Smooth muscle cell (in vitro differentiated cells): ENCODE measurements around the gene FFAR2. TPM values are rescaled to one million over a fixed set of nuclear protein-coding genes. Genes with fewer than 3 reads are reported as not detected.

Source experiments
- DNase-seq: peaks from one replicate; lab custom pipeline; 2025; ENCODE audit not compliant: unreplicated experiment; lab: John Stamatoyannopoulos, UW
- H2AFZ ChIP-seq: fragments of 200-600 bp; sonication (generic); 2 replicates; pipeline ENCODE4 v1.6.0; 2016; ENCODE audit warnings: antibody characterized with exemption, low read depth, mild to moderate bottlenecking
- H3F3A ChIP-seq: fragments of 200-600 bp; sonication (generic); 2 replicates; pipeline ENCODE4 v1.6.0; 2017; ENCODE audit warnings: antibody characterized with exemption, low read depth
- H3K27ac ChIP-seq: fragments of 200-600 bp; sonication (generic); 2 replicates; pipeline ENCODE4 v1.5.1; 2016; ENCODE audit warnings: low read depth, mild to moderate bottlenecking
- H3K27me3 ChIP-seq: fragments of 200-600 bp; sonication (generic); 2 replicates; pipeline ENCODE4 v1.6.1; 2016; ENCODE audit warnings: low read depth, mild to moderate bottlenecking
- H3K36me3 ChIP-seq: fragments of 200-600 bp; sonication (generic); 2 replicates; pipeline ENCODE4 v1.5.1; 2016; ENCODE audit warnings: low read depth
- H3K4me1 ChIP-seq: fragments of 200-600 bp; sonication (generic); 2 replicates; pipeline ENCODE4 v1.5.1; 2016; ENCODE audit warnings: low read depth
- H3K4me2 ChIP-seq: fragments of 200-600 bp; sonication (generic); 2 replicates; pipeline ENCODE4 v1.6.0; 2016; ENCODE audit warnings: mild to moderate bottlenecking
- H3K4me3 ChIP-seq: fragments of 200-600 bp; sonication (generic); 2 replicates; pipeline ENCODE4 v1.5.1; 2016; ENCODE audit warnings: mild to moderate bottlenecking
- H3K79me2 ChIP-seq: fragments of 200-600 bp; sonication (generic); 2 replicates; pipeline ENCODE4 v1.6.0; 2016; ENCODE audit warnings: low read depth, mild to moderate bottlenecking
- H3K9ac ChIP-seq: fragments of 200-600 bp; sonication (generic); 2 replicates; pipeline ENCODE4 v1.6.0; 2016; ENCODE audit warnings: low read depth
- H3K9me3 ChIP-seq: fragments of 200-600 bp; sonication (generic); replicated peaks from 2 replicates; pipeline ENCODE4 v1.5.1; 2016; ENCODE audit warnings: low read depth
- H4K20me1 ChIP-seq: fragments of 200-600 bp; sonication (generic); 2 replicates; pipeline ENCODE4 v1.6.0; 2016; ENCODE audit warnings: low read depth
- CTCF ChIP-seq: fragments of 200-600 bp; sonication (generic); IDR thresholded peaks from 2 replicates; pipeline ENCODE4 v1.5.1; 2017; ENCODE audit warnings: borderline replicate concordance, mild to moderate bottlenecking, antibody characterized with exemption; ENCODE audit not compliant: insufficient read depth, poor library complexity, severe bottlenecking
- WGBS: methylation state at CpG from one replicate; pipeline ENCODE4 v1.1.7; 2016; ENCODE audit warnings: low lambda C conversion rate; 5-methylcytosine and 5-hydroxymethylcytosine counted together
- polyA plus RNA-seq: library from polyadenylated mRNA; unstranded; fragments of >200 nt; fragmentation: Nextera tagmentation; extraction: Ambion mirVana; gene quantifications from 2 replicates; pipeline ENCODE4 v1.2.1, GENCODE V29; 2016
- total RNA-seq: library from RNA; depleted of rRNA; stranded (reverse); fragments of >200 nt; gene quantifications from 2 replicates; pipeline ENCODE4 v1.2.3, GENCODE V29; 2014

Gene FFAR2
- total and polyA plus RNA-seq, 2 experiments from 2014 or later: not detected

GRCh38 chr19:35429698-35430408 is 18.2 kb upstream of the FFAR2 start:
- H3K4me2 ChIP-seq: no peak overlapping the region
- DNase-seq: no peak
- H3K9me3 ChIP-seq: no peaks in the 10 kb centered on the region
- no peaks in the 10 kb centered on the region for H3K27me3 ChIP-seq
- no peaks in the 10 kb centered on the region for H3K36me3 ChIP-seq
- no peak overlapping the region for H3K4me3 ChIP-seq
- no peaks in the 10 kb centered on the region for H3K4me1 ChIP-seq
- no peaks in the 10 kb centered on the region for H3F3A ChIP-seq
- H2AFZ ChIP-seq: no peak overlapping the region
- no peak overlapping the region for H3K27ac ChIP-seq
- H3K9ac ChIP-seq: no peak overlapping the region
- WGBS: 80% methylated on average over 21 of the region's 21 CpGs
- no peaks in the 10 kb centered on the region for H3K79me2 ChIP-seq
- TF ChIP-seq CTCF: no peak
- no peaks in the 10 kb centered on the region for H4K20me1 ChIP-seq

- DNase-seq: no peak
- TF ChIP-seq CTCF: no peak
- no peak overlapping the region for H3K4me3 ChIP-seq
- H3K9ac ChIP-seq: no peak overlapping the region
- H3K4me2 ChIP-seq: no peak overlapping the region
- no peaks in the 10 kb centered on the region for H3K27me3 ChIP-seq
- no peaks in the 10 kb centered on the region for H4K20me1 ChIP-seq
- H3K9me3 ChIP-seq: no peaks in the 10 kb centered on the region
- 59% methylated on average over 5 of the region's 5 CpGs for WGBS
- no peaks in the 10 kb centered on the region for H3K79me2 ChIP-seq
- no peaks in the 10 kb centered on the region for H3F3A ChIP-seq
- H3K36me3 ChIP-seq: no peaks in the 10 kb centered on the region
- no peaks in the 10 kb centered on the region for H3K4me1 ChIP-seq
- no peak overlapping the region for H2AFZ ChIP-seq
- no peak overlapping the region for H3K27ac ChIP-seq
These were observed 17.5 kb upstream of the FFAR2 start for GRCh38 chr19:35430409-35431144.

- TF ChIP-seq CTCF: no peak
- Histone ChIP-seq H3K9me3 (no peaks in the 10 kb centered on the region), H3K27ac (no peak overlapping the region), H3K9ac (no peak overlapping the region), H3K36me3 (no peaks in the 10 kb centered on the region), H3F3A (no peaks in the 10 kb centered on the region), H3K4me1 (peaks cover 1% of the 10 kb centered on the region), H3K4me2 (no peak overlapping the region), H2AFZ (no peak overlapping the region), H3K4me3 (no peak overlapping the region), H3K27me3 (no peaks in the 10 kb centered on the region), H3K79me2 (no peaks in the 10 kb centered on the region), H4K20me1 (no peaks in the 10 kb centered on the region)
- DNase-seq: no peak
- WGBS: 88% methylated on average over 7 of the region's 8 CpGs
These were observed 16.8 kb upstream of the FFAR2 start for GRCh38 chr19:35431145-35431807.
